HepG2 (cell line): ENCODE measurements around the gene PTGDR2.

Experiments used
- MYNN ChIP-seq: sonication (generic); formaldehyde crosslinking; IDR thresholded peaks from 2 replicates; pipeline ENCODE4 v1.4.0; 2020; ENCODE audit warnings: mild to moderate bottlenecking, low read depth, missing genetic modification reagents
- SALL2 ChIP-seq: sonication (generic); formaldehyde crosslinking; IDR thresholded peaks from 2 replicates; pipeline ENCODE4 v1.8.1; 2023; ENCODE audit warnings: mild to moderate bottlenecking, missing genetic modification reagents, inconsistent platforms
- SMYD3 ChIP-seq: sonication (generic); formaldehyde crosslinking; IDR thresholded peaks from 2 replicates; pipeline ENCODE4 v1.8.1; 2023; ENCODE audit warnings: mild to moderate bottlenecking, missing genetic modification reagents
- SP1 ChIP-seq, 2 experiments: fragments of 450-650 bp in 1 of 2; sonication (generic) in 1 of 2; formaldehyde crosslinking in 1 of 2; IDR thresholded peaks; 2 replicates each; pipeline versions ENCODE4 v1.4.0 to v1.6.1; 2016 to 2020; ENCODE audit warnings: missing genetic modification reagents in 1 of 2
- STAG1 ChIP-seq: sonication (generic); formaldehyde crosslinking; IDR thresholded peaks from 2 replicates; pipeline ENCODE4 v1.4.0; 2020; ENCODE audit warnings: missing genetic modification reagents
- TARDBP ChIP-seq: sonication (generic); formaldehyde crosslinking; IDR thresholded peaks from 2 replicates; pipeline ENCODE4 v1.8.0; 2022; ENCODE audit warnings: mild to moderate bottlenecking, missing genetic modification reagents
- ZNF24 ChIP-seq: fragments of 450-650 bp; IDR thresholded peaks from 2 replicates; pipeline ENCODE4 v1.6.1; 2017; ENCODE audit warnings: antibody characterized with exemption, mild to moderate bottlenecking
- ZNF446 ChIP-seq: sonication (generic); formaldehyde crosslinking; IDR thresholded peaks from 2 replicates; pipeline ENCODE4 v1.5.0; 2020; ENCODE audit warnings: mild to moderate bottlenecking, missing genetic modification reagents
- ZNF788 ChIP-seq: sonication (generic); formaldehyde crosslinking; IDR thresholded peaks from 2 replicates; pipeline ENCODE4 v1.5.0; 2020; ENCODE audit warnings: mild to moderate bottlenecking, missing genetic modification reagents, borderline replicate concordance
- TF ChIP-seq, protein P1 (sequence below): sonication (generic); formaldehyde crosslinking; IDR thresholded peaks from 2 replicates; pipeline ENCODE4 v1.4.0; 2020; ENCODE audit warnings: mild to moderate bottlenecking, missing genetic modification reagents, borderline replicate concordance
- TF ChIP-seq, protein P2 (sequence below): sonication (generic); formaldehyde crosslinking; IDR thresholded peaks from 2 replicates; pipeline ENCODE4 v1.5.0; 2020; ENCODE audit warnings: mild to moderate bottlenecking, missing genetic modification reagents, moderate library complexity
- TF ChIP-seq, protein P3 (sequence below): sonication (generic); formaldehyde crosslinking; IDR thresholded peaks from 2 replicates; pipeline ENCODE4 v1.4.0; 2020; ENCODE audit warnings: missing genetic modification reagents

DNA sequence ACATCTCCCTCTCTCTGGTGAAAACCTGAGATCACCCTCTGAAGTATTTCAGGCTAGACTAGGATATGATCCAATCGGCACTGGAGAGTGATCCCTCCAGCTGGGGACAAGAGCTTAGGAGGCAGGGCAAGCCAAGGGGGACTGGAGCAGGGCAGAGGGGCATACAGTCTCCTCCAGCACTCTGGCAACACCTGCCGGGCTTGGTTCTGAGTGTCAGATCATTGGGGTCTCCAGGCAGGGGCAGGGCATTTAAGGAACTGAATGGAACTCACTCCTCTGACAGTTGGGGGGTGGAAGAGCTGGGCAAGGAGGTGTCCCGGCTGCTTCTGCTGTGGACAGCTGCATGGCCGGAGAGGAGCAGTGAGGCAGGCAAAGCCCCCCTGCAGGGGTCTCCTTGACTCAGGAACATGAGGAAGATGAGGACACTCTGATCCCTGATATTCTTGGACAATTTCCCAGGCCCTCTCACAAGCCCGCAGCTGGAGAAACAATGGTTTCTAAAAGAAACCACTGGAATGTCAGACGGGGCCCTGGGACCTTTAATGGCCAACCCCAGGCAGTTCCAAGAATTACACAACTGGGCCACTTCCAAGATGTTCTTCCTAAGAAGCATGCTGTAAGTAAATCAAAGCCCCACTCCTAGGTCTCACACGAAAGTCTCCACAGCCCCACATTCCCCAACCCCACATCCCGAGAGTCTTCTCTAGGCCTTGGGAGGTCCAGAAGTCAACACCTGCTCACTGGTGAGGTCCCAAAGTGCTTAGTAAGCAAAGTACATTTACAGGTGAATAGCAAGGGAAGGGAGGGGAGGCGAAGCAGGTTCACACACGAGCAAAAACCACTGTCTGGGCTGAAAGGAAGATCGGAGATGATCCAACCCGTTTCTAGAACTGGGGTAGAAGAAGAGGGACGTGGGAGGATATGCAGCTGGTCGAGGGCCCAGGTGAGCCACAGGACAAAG lies 15.0 kb downstream of the PTGDR2 start:
- TF ChIP-seq SMYD3 (CRISPR knock-in tag) = no peak
- TF ChIP-seq, protein P1, sequence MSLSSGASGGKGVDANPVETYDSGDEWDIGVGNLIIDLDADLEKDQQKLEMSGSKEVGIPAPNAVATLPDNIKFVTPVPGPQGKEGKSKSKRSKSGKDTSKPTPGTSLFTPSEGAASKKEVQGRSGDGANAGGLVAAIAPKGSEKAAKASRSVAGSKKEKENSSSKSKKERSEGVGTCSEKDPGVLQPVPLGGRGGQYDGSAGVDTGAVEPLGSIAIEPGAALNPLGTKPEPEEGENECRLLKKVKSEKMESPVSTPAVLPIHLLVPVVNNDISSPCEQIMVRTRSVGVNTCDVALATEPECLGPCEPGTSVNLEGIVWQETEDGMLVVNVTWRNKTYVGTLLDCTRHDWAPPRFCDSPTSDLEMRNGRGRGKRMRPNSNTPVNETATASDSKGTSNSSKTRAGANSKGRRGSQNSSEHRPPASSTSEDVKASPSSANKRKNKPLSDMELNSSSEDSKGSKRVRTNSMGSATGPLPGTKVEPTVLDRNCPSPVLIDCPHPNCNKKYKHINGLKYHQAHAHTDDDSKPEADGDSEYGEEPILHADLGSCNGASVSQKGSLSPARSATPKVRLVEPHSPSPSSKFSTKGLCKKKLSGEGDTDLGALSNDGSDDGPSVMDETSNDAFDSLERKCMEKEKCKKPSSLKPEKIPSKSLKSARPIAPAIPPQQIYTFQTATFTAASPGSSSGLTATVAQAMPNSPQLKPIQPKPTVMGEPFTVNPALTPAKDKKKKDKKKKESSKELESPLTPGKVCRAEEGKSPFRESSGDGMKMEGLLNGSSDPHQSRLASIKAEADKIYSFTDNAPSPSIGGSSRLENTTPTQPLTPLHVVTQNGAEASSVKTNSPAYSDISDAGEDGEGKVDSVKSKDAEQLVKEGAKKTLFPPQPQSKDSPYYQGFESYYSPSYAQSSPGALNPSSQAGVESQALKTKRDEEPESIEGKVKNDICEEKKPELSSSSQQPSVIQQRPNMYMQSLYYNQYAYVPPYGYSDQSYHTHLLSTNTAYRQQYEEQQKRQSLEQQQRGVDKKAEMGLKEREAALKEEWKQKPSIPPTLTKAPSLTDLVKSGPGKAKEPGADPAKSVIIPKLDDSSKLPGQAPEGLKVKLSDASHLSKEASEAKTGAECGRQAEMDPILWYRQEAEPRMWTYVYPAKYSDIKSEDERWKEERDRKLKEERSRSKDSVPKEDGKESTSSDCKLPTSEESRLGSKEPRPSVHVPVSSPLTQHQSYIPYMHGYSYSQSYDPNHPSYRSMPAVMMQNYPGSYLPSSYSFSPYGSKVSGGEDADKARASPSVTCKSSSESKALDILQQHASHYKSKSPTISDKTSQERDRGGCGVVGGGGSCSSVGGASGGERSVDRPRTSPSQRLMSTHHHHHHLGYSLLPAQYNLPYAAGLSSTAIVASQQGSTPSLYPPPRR (CRISPR knock-in tag) = no peak
- no peak for TF ChIP-seq ZNF446 (CRISPR knock-in tag)
- TF ChIP-seq TARDBP (CRISPR knock-in tag) = no peak
- TF ChIP-seq SP1 (IDR thresholded peaks at IDR 0.05) = no peak
- TF ChIP-seq SP1 (CRISPR knock-in tag; IDR thresholded peaks at IDR 0.05) = no peak
- TF ChIP-seq, protein P2, sequence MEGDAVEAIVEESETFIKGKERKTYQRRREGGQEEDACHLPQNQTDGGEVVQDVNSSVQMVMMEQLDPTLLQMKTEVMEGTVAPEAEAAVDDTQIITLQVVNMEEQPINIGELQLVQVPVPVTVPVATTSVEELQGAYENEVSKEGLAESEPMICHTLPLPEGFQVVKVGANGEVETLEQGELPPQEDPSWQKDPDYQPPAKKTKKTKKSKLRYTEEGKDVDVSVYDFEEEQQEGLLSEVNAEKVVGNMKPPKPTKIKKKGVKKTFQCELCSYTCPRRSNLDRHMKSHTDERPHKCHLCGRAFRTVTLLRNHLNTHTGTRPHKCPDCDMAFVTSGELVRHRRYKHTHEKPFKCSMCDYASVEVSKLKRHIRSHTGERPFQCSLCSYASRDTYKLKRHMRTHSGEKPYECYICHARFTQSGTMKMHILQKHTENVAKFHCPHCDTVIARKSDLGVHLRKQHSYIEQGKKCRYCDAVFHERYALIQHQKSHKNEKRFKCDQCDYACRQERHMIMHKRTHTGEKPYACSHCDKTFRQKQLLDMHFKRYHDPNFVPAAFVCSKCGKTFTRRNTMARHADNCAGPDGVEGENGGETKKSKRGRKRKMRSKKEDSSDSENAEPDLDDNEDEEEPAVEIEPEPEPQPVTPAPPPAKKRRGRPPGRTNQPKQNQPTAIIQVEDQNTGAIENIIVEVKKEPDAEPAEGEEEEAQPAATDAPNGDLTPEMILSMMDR = no peak
- TF ChIP-seq ZNF24 = no peak
- TF ChIP-seq SALL2 (CRISPR knock-in tag) = no peak
- TF ChIP-seq STAG1 = no peak
- no peak for TF ChIP-seq MYNN (CRISPR knock-in tag)
- TF ChIP-seq, protein P3, sequence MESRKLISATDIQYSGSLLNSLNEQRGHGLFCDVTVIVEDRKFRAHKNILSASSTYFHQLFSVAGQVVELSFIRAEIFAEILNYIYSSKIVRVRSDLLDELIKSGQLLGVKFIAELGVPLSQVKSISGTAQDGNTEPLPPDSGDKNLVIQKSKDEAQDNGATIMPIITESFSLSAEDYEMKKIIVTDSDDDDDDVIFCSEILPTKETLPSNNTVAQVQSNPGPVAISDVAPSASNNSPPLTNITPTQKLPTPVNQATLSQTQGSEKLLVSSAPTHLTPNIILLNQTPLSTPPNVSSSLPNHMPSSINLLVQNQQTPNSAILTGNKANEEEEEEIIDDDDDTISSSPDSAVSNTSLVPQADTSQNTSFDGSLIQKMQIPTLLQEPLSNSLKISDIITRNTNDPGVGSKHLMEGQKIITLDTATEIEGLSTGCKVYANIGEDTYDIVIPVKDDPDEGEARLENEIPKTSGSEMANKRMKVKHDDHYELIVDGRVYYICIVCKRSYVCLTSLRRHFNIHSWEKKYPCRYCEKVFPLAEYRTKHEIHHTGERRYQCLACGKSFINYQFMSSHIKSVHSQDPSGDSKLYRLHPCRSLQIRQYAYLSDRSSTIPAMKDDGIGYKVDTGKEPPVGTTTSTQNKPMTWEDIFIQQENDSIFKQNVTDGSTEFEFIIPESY (CRISPR knock-in tag) = no peak
- TF ChIP-seq ZNF788 (CRISPR knock-in tag) = no peak
